Measurements from ENCODE around the gene OR10V1.
A peak's percentile ranks its signal among the peaks of the same experiment; 100 is the strongest.

- TF ChIP-seq CTCF (IDR thresholded peaks at IDR 0.05): peak in 3 of 4 experiments; percentile 36 to 40 (median 37)
- no peak for TF ChIP-seq POLR2A (IDR thresholded peaks at IDR 0.05)
- no peak for TF ChIP-seq EP300 (IDR thresholded peaks at IDR 0.05)
- no peak for TF ChIP-seq POLR2AphosphoS5 (IDR thresholded peaks at IDR 0.05)
Measured at GRCh38 chr11:59668188-59668949, 45.3 kb downstream of the OR10V1 start.

All from gastroesophageal sphincter (tissue), 3 donors.